Transverse colon (tissue), 4 donors: Measurements from ENCODE around the gene ADCY5. TPM values are rescaled to one million over a fixed set of nuclear protein-coding genes. Genes with fewer than 3 reads are reported as not detected.

Experiments
- DNase-seq: peaks from one replicate; pipeline ENCODE4 v3.0.0-alpha.2; 2019
- H3K27ac ChIP-seq, 4 donors: fragments of 200-600 bp; sonication (generic); 2 replicates each; pipeline ENCODE4 v1.5.1; 2016 to 2018; ENCODE audit warnings: inconsistent platforms in 4 of 4
- H3K27me3 ChIP-seq: fragments of 200-600 bp; sonication (generic); 2 replicates; pipeline ENCODE4 v1.5.1; 2017; ENCODE audit warnings: inconsistent platforms
- H3K36me3 ChIP-seq, 4 donors: fragments of 200-600 bp; sonication (generic); 2 replicates each; pipeline ENCODE4 v1.5.1; 2017 to 2019; ENCODE audit warnings: inconsistent platforms in 4 of 4
- H3K4me1 ChIP-seq, 4 donors: fragments of 200-600 bp; sonication (generic); 2 replicates each; pipeline ENCODE4 v1.5.1; 2017 to 2020; ENCODE audit warnings: inconsistent platforms in 4 of 4
- H3K4me3 ChIP-seq, 4 donors: fragments of 200-600 bp; sonication (generic); 1 replicate in 1 of 4; 2 replicates in 3 of 4; pipeline versions ENCODE4 v1.5.1 to v1.6.1; 2017 to 2019; ENCODE audit warnings: inconsistent platforms in 4 of 4
- H3K9me3 ChIP-seq, 2 donors: fragments of 200-600 bp; sonication (generic); 2 replicates each; pipeline ENCODE4 v1.5.1; 2017 to 2019; ENCODE audit warnings: inconsistent platforms in 2 of 2
- CTCF ChIP-seq, 5 experiments: fragments of 200-600 bp in 3 of 5; fragments of 450-650 bp in 2 of 5; sonication (generic) in 3 of 5; IDR thresholded peaks; 1 replicate in 2 of 5; 2 replicates in 3 of 5; pipeline ENCODE4 v1.5.1; 2016 to 2017; ENCODE audit warnings: antibody characterized with exemption in 5 of 5, inconsistent platforms in 3 of 5, mild to moderate bottlenecking in 2 of 5, moderate library complexity in 1 of 5
- EP300 ChIP-seq: sonication (generic); formaldehyde crosslinking; IDR thresholded peaks from one replicate; pipeline ENCODE4 v1.6.1; 2017; ENCODE audit warnings: antibody characterized with exemption, low read depth
- POLR2A ChIP-seq: fragments of 450-650 bp; IDR thresholded peaks from one replicate; pipeline ENCODE4 v1.6.1; 2016; ENCODE audit warnings: antibody characterized with exemption, mild to moderate bottlenecking, moderate library complexity
- POLR2AphosphoS5 ChIP-seq, 3 donors: sonication (generic); formaldehyde crosslinking; IDR thresholded peaks; one replicate each; pipeline ENCODE4 v1.6.1; 2016; ENCODE audit warnings: antibody characterized with exemption in 3 of 3
- WGBS, 2 donors: methylation state at CpG; one replicate each; pipeline ENCODE4 v1.1.5; 2018; ENCODE audit warnings: low coverage in 1 of 2; 5-methylcytosine and 5-hydroxymethylcytosine counted together
- in situ Hi-C, 4 donors: fragments of 200-750 bp; cut with MboI; loops; one replicate each; pipeline versions ENCODE4 v1.15.0 to v1.15.1; 2017; ENCODE audit warnings: low sequenced_read_pairs in 3 of 4, low pct_ligation_motif_present in 1 of 4, low pct_unique_long_range_greater_than_20kb in 1 of 4
- intact Hi-C: fragments of 100-400 bp; cut with DNase I; formaldehyde crosslinking; loops from one replicate; pipeline ENCODE4 v1.15.1; 2023; ENCODE audit warnings: low total_unique reads
- total RNA-seq, 4 donors: library from RNA; depleted of rRNA; stranded (reverse); fragments of >200 nt; gene quantifications; one replicate each; pipeline ENCODE4 v1.1.0, GENCODE V29; 2016

The ADCY5 gene
- total RNA-seq, 4 donors from 2014 or later: 13.9 to 42.0 (median 28.6) TPM

GRCh38 chr3:123439806-123440580 lies 8.9 kb downstream of the ADCY5 start:
- Histone ChIP-seq H3K27me3 (no peaks in the 10 kb centered on the region), H3K4me1 (peaks cover 0 to 4% (median 0%) of the 10 kb centered on the region in 4 donors), H3K27ac (peak overlapping the region in 1 of 4 donors; percentile 43), H3K4me3 (no peak overlapping the region), H3K9me3 (no peaks in the 10 kb centered on the region), H3K36me3 (no peaks in the 10 kb centered on the region)
- WGBS, 2 donors: 60 to 67% methylated on average over 3 to 9 of the region's 9 CpGs
- intact Hi-C loops (loop anchor here (10.0 kb wide), 1 partner anchor 65 kb away; no protein-coding TSS in a partner anchor), in situ Hi-C loops (no loop called here)
- DNase-seq: no peak
- TF ChIP-seq POLR2AphosphoS5 (IDR thresholded peaks at IDR 0.05) (no peak), EP300 (no peak), POLR2A (no peak), CTCF (IDR thresholded peaks at IDR 0.05) (no peak)

DNA sequence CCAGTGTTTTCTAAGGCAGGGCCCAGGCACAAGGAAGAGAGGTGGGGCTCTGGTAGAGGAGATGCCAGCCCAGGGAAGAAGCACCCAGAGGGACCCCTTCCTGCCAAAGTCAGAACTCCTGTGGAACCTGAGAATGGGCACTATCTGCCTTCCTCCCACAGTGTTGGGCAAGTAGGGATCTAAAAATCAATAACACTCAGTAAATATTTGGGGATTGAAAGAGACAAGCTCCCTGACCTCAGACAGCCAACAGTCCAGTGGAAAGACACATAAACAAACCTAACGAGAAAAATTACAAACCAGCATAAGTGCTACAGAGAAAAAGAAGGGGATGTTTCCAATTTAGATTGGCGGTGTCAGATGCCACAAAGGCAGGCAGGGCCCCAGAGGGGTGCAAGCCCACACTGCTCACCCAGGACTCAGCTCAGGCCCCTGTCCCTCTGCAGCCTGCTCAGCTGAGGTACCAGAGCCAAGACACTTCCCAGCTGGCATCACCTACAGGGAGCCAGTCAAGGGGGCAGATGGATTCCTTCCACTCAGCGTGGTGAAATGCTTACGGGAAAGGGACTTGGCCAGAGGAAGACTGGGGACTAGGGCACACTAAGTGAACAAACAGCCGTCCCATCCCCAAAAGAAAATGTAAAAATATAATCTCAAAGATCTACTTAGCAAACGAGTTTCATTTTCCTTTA lies 15.9 kb downstream of the ADCY5 start:
- H3K36me3 ChIP-seq: no peaks in the 10 kb centered on the region
- no peak for DNase-seq
- no peak overlapping the region for H3K4me3 ChIP-seq
- no peaks in the 10 kb centered on the region for H3K27me3 ChIP-seq
- WGBS, 2 donors: 65 to 75% methylated on average over 2 to 6 of the region's 6 CpGs
- peak overlapping the region; percentile 78 to 80 (median 79) for H3K27ac ChIP-seq
- no peaks in the 10 kb centered on the region for H3K9me3 ChIP-seq
- TF ChIP-seq POLR2AphosphoS5 (IDR thresholded peaks at IDR 0.05) (peak in 2 of 3 donors; percentile 10 to 14), CTCF (IDR thresholded peaks at IDR 0.05) (no peak), EP300 (no peak)
- in situ Hi-C loops: no loop called here
- H3K4me1 ChIP-seq: peaks cover 11 to 39% (median 27%) of the 10 kb centered on the region in 4 donors
- intact Hi-C loops: no loop called here

DNA sequence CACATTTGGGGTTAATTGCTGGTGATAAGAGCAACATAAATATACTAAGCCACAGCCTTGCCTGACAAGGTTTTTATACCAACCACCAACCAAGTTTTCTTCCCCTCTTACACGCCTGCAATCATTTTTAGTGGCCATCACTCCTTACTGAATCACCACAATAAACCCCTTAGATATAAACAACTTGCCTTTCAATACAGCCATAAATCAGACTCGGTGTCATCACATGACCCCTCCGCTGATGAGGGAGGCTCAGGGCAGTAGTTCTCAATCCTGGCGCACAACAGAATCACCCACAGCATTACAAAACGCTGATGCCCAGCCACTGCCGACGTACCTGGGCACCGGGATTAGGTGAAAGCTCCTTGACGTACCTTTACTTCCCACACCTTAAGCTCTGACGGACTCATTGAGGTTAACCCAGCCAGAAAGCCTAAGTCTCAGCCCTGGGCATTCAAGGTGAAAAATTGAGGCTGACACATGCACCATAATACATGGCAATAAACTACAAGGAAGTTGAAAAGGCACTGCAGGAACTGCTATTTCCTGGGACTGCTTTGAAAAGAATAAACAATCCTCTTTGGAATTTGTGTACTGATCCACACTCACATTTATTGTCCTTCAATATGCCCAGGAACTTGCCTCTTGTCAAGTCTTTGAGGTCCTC lies 17.1 kb downstream of the ADCY5 start:
- intact Hi-C loops (no loop called here), in situ Hi-C loops (no loop called here)
- TF ChIP-seq CTCF (IDR thresholded peaks at IDR 0.05) (no peak), POLR2A (no peak), POLR2AphosphoS5 (IDR thresholded peaks at IDR 0.05) (peak in 1 of 3 donors; percentile 27), EP300 (no peak)
- no peaks in the 10 kb centered on the region for H3K27me3 ChIP-seq
- H3K9me3 ChIP-seq: no peaks in the 10 kb centered on the region
- peak overlapping the region in 1 of 4 donors; percentile 10 for H3K4me3 ChIP-seq
- WGBS, 2 donors: 31 to 49% methylated on average over 4 to 10 of the region's 10 CpGs
- peak; percentile 48 for DNase-seq
- peaks cover 11 to 39% (median 27%) of the 10 kb centered on the region in 4 donors for H3K4me1 ChIP-seq
- H3K27ac ChIP-seq: peak overlapping the region; percentile 78 to 80 (median 79)
- no peaks in the 10 kb centered on the region for H3K36me3 ChIP-seq

DNA sequence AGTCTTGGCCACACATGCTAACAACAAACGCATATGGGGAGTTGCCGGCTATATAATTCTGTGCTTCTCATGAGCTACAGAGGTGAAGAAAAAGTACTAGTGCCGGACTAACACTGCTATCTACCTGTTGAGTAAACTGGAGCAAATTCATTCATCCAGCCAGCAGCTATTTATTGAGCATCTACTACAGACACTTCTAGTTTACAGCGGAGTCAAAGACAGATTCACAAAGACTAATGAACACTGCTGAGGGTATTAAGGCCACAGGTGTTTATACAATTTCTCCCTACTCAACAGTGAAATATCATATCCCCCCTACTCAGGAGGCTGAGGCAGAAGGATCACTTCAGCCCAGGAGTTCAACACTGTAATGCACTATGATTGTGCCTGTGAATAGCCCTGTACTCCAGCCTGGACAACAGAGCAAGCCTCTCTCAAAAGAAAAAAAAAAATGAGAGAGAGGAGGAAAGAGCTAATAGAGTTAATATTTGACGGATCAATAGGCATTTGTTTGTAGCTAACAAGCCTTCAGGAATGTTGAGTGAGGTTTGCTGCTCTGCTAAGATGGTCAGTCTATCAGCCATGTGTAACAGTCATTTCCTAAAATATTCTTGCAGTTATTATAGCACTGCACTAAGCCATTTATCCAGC lies 17.8 kb downstream of the ADCY5 start:
- Histone ChIP-seq H3K4me1 (peaks cover 11 to 39% (median 27%) of the 10 kb centered on the region in 4 donors), H3K27ac (peak overlapping the region; percentile 78 to 80 (median 79)), H3K9me3 (no peaks in the 10 kb centered on the region), H3K27me3 (no peaks in the 10 kb centered on the region), H3K4me3 (no peak overlapping the region), H3K36me3 (no peaks in the 10 kb centered on the region)
- in situ Hi-C loops (no loop called here), intact Hi-C loops (no loop called here)
- 67 to 86% methylated on average over 4 to 5 of the region's 5 CpGs for WGBS, 2 donors
- TF ChIP-seq EP300: no peak
- TF ChIP-seq POLR2A: no peak
- TF ChIP-seq CTCF (IDR thresholded peaks at IDR 0.05): no peak
- TF ChIP-seq POLR2AphosphoS5 (IDR thresholded peaks at IDR 0.05): no peak
- DNase-seq: no peak
